Measurements from ENCODE around the gene HNRNPDL.
A peak's percentile ranks its signal among the peaks of the same experiment; 100 is the strongest.

Gene HNRNPDL

GRCh38 chr4:82382751-82383150 lies 47.5 kb downstream of the HNRNPDL start:
- no peak overlapping the region for H3K4me3 ChIP-seq (ENCODE audit: low read length)
- TF ChIP-seq ZNF274 (IDR thresholded peaks at IDR 0.05; ENCODE audit: low read depth, low read length) = no peak

- no peak overlapping the region for H3K4me3 ChIP-seq (ENCODE audit: low read length)
- no peak for TF ChIP-seq ZNF274 (IDR thresholded peaks at IDR 0.05; ENCODE audit: low read depth, low read length)
Observed at GRCh38 chr4:82381661-82382296, 48.5 kb downstream of the HNRNPDL start.

- no peak overlapping the region for H3K4me3 ChIP-seq (ENCODE audit: low read length)
- no peak for TF ChIP-seq ZNF274 (IDR thresholded peaks at IDR 0.05; ENCODE audit: low read depth, low read length)
Observed at GRCh38 chr4:82381235-82381634, 49.0 kb downstream of the HNRNPDL start.

DNA sequence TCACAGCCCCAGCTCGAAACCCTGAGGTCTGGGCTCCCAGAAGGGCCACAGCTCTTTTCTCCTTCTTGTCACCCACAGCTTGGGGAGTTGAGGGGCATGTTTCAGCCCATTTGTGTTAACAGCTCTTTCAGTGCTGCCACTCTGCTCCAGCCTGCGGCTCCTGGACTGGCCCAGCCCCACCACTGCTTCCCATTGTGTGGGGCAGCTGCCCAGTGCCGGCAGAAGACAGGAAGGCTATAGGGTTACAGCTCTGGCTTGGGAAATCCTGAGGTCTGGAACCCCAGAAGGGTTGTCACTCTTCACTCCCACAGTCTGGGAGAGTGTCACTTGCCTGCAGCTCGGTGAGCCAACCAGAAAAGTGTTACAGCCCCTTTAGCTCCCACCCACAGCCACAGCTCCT lies 49.4 kb downstream of the HNRNPDL start:
- no peak for TF ChIP-seq ZNF274 (IDR thresholded peaks at IDR 0.05; ENCODE audit: low read depth, low read length)
- no peak overlapping the region for H3K4me3 ChIP-seq (ENCODE audit: low read length)

GRCh38 chr4:82380344-82380743 lies 49.9 kb downstream of the HNRNPDL start:
- H3K4me3 ChIP-seq (ENCODE audit: low read length) = no peak overlapping the region
- TF ChIP-seq ZNF274 (IDR thresholded peaks at IDR 0.05; ENCODE audit: low read depth, low read length) = no peak

DNA sequence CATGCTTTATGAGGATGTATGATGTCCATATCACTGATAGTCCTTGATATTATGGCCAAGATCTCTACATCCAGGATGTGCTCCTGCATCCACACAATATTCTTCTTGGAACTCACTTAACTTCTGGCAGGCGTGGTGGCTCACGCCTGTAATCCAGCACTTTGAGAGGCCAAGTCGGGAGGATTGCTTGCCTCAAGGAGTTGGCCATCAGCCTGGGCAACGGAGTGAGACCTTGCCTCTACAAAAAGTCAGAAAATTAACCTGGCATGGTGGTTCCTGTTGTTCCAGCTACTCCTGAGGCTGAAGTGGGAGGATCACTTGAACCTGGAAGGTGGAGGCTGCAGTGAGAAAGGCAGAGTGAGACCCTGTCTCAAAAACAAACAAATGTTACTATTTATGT lies 54.2 kb downstream of the HNRNPDL start:
- no peak overlapping the region; the same call in 1 of the 2 replicates for H3K4me3 ChIP-seq (ENCODE audit: low read length)

DNA sequence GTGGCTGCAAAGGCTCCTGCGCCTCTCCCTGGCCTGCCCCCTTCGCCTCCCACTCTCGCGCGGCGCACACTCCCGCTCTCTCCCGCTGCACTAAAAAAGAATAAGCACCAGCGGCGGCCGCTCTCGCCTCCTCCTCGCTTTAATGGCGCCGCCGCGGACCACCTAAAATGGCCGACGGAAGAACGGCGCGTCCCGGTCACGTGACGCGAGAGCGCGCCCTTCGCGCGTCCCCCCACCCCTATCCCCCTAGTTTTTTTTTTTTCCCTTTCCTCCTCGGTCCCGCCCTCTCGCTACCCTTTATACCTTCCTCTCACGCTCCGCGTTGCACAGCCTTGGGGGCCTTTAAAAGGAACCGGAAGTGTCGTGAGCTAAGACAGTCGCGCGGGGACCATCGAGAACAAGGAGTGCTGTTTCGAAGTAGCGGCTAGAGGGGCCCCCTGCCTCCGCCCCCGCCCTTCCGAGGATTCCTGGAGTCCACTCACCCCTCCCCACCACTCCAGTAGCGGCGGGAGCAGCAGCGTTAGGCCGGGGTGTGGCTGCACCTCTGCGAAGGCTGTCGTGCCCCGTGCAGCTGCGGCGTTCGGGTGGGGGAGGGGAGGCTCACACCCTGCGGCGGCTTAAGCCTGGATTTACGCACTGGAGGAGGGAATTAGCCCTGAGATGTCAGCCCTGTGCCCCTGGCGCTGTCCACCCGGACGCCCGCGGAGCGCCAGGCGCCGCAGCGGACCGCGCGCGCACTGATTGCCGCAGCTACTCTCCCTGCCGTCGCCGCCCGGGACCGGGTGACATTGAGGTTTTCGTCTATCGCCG lies 56.2 kb downstream of the HNRNPDL start, which contains the start of gene HNRNPD:
HNRNPD (minus strand) TSS at position 176 of the 810 bp plus-strand sequence. CDS start 313 bp downstream, outside the sequence.
- TF ChIP-seq ZNF274 (IDR thresholded peaks at IDR 0.05; ENCODE audit: low read depth, low read length) = no peak
- peak within 1 kb of the TSS; percentile 100 for H3K4me3 ChIP-seq (ENCODE audit: low read length)

More for the DNA sequence above, 54.2 kb downstream of the HNRNPDL start:
- no peak for TF ChIP-seq ZNF274 (IDR thresholded peaks at IDR 0.05; ENCODE audit: low read depth, low read length)

DNA sequence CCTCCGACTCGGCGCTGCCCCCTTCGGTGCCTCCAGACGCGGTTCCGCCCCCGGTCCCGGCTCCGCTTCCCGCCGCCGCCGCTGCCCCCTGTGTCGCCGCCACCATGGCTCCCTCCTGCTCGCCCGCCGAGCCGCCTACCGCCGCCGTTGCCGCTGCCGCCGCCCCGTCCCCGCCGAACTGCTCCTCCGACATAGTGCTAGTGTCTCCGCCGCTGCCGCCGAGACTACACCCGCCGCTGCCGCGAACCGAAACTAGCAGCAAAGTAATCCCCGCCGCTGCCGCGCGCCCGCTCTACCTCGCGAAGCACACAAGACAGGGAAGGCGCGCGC lies 56.8 kb downstream of the HNRNPDL start:
- peak overlapping the region; percentile 100 for H3K4me3 ChIP-seq (ENCODE audit: low read length)
- no peak for TF ChIP-seq ZNF274 (IDR thresholded peaks at IDR 0.05; ENCODE audit: low read depth, low read length)

Data from GM08714 (cell line).